ENCODE data around the gene ZDHHC6.
"Not testable (repeated sequence)": the region's sequence is repeated elsewhere in the genome, so short reads cannot be mapped to it uniquely, and the experiment has no call there.

The ZDHHC6 gene

GRCh38 chr10:112446855-112447619 lies at the start of gene ZDHHC6, which contains the start of gene VTI1A:
Gene ZDHHC6 (minus strand): TSS chr10:112446914. CDS start chr10:112445436, 1,478 bp downstream.
Gene VTI1A (plus strand): TSS chr10:112447215. CDS start chr10:112447374, 159 bp downstream.
- H3K27me3 Mint-ChIP-seq (ENCODE audit: low read depth): no peaks in the 10 kb centered on the region
- H3K27ac Mint-ChIP-seq: peak within 1 kb of the TSS; percentile 91
- no peaks in the 10 kb centered on the region for H3K9me3 Mint-ChIP-seq
- H3K4me1 Mint-ChIP-seq (ENCODE audit: low read depth): peaks cover 36% of the 10 kb centered on the region
- H3K36me3 Mint-ChIP-seq (ENCODE audit: low read depth): peaks cover 24% of the 10 kb centered on the region
- peak within 1 kb of the TSS; percentile 96 for H3K4me3 Mint-ChIP-seq

DNA sequence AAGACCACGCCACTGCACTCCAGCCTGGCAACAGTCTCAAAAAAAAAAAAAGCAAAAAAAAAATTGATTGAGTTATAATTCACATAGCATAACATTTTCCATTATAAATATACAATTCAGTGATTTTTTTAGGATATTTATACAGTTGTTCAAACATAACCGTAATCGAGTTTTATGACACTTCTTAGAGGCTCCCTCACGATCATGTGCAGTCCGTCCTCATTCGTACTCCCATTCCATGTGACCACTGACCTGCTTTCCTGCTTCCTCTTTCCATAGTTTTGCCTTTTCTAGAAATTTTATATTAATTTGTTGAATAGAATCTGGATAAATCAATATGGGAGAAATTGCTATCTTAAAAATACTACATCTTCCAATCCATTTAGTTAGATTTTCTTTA lies 46.0 kb upstream of the ZDHHC6 start:
- Mint-ChIP-seq H3K27me3 (ENCODE audit: low read depth) (no peaks in the 10 kb centered on the region), H3K4me1 (ENCODE audit: low read depth) (peaks cover 2% of the 10 kb centered on the region), H3K9me3 (no peaks in the 10 kb centered on the region), H3K4me3 (no peak overlapping the region), H3K27ac (no peak overlapping the region), H3K36me3 (ENCODE audit: low read depth) (no peaks in the 10 kb centered on the region)

- no peak overlapping the region for H3K27ac Mint-ChIP-seq
- no peaks in the 10 kb centered on the region for H3K36me3 Mint-ChIP-seq (ENCODE audit: low read depth)
- H3K4me1 Mint-ChIP-seq (ENCODE audit: low read depth): peaks cover 2% of the 10 kb centered on the region
- H3K9me3 Mint-ChIP-seq: no peaks in the 10 kb centered on the region
- H3K27me3 Mint-ChIP-seq (ENCODE audit: low read depth): no peaks in the 10 kb centered on the region
- no peak overlapping the region for H3K4me3 Mint-ChIP-seq
Measured at GRCh38 chr10:112491144-112491543, 44.4 kb upstream of the ZDHHC6 start.

DNA sequence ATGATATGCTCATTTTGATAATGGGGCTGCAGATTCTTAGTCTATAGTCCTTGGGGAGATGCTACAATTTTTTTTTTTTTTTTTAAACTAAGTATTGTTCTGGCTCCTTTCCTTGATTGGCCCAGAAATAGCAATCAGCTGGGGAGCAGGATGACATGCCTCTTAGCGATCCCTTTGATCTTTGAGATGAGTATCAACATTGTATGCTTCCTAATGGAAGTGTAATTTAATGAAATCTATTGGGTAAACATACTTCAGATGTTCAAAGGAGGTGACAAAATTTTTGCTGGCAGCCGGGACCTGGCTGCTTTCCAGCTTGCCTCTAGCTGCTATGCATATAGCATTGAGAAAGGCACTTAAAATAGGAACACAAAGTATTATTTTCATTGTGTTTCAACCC lies 43.8 kb upstream of the ZDHHC6 start:
- Mint-ChIP-seq H3K4me1 (ENCODE audit: low read depth) (peaks cover 2% of the 10 kb centered on the region), H3K27ac (no peak overlapping the region), H3K9me3 (no peaks in the 10 kb centered on the region), H3K27me3 (ENCODE audit: low read depth) (no peaks in the 10 kb centered on the region), H3K4me3 (no peak overlapping the region), H3K36me3 (ENCODE audit: low read depth) (no peaks in the 10 kb centered on the region)

DNA sequence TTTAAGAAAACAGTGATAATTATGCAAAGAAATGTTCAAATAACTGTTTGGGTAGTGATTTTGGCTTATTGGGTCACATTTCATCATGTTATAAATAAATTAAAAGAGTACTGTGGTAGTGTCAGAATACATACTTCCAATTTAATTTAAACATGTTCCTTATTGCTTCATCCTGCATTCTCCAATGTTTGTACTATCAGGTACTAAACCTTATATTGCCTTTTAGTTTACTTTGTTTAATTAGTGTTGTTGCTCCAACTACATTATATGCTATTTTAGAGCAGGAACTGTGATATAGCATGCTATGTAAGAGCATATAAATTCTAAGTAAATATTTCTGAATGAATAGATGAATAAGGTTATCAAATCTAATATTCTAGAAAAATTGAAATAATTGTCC lies 41.2 kb upstream of the ZDHHC6 start:
- no peaks in the 10 kb centered on the region for H3K36me3 Mint-ChIP-seq (ENCODE audit: low read depth)
- H3K9me3 Mint-ChIP-seq: no peaks in the 10 kb centered on the region
- peaks cover 2% of the 10 kb centered on the region for H3K4me1 Mint-ChIP-seq (ENCODE audit: low read depth)
- H3K27me3 Mint-ChIP-seq (ENCODE audit: low read depth): no peaks in the 10 kb centered on the region
- H3K27ac Mint-ChIP-seq: no peak overlapping the region
- H3K4me3 Mint-ChIP-seq: no peak overlapping the region

DNA sequence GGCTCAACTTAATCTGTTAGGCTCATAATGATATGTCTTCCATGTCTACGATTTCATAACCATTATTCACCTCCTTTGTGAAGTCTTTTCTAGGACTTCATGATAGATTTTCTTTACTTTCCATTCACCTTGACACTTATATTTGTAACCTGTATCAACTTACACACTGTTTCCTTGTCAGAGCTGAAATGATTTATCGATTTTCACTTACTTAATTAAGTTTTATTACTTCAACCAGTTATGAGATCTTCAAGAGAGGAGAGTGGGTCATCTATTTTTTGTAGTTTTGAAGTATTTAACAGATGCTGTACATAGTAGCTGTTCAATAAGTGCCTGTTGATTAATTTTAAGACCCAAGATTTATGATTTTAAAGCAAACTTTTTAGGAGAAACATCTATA lies 37.7 kb upstream of the ZDHHC6 start:
- Mint-ChIP-seq H3K27me3 (ENCODE audit: low read depth) (no peaks in the 10 kb centered on the region), H3K27ac (no peak overlapping the region), H3K9me3 (no peaks in the 10 kb centered on the region), H3K4me1 (ENCODE audit: low read depth) (peaks cover 5% of the 10 kb centered on the region), H3K36me3 (ENCODE audit: low read depth) (no peaks in the 10 kb centered on the region), H3K4me3 (no peak overlapping the region)

DNA sequence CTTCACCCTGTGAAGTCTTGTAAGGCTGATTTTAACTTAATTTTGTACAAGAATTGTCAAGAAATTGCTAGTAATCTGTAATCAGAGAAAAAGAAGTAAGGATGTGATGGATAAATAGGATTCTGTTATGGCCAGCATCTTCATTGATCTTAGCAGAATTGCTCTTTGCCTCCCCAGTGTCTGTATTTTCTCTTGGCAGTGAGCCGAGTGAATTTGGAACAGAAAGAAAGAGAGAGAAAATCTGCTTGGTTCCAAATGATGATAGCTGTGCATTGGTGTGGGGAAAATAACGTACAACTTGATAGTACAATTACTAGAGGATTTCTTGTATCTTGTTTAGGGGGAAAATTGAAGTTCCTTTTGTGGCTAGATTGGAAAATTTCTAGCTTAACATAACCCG lies 34.9 kb upstream of the ZDHHC6 start:
- no peaks in the 10 kb centered on the region for H3K36me3 Mint-ChIP-seq (ENCODE audit: low read depth)
- no peaks in the 10 kb centered on the region for H3K9me3 Mint-ChIP-seq
- H3K27ac Mint-ChIP-seq: no peak overlapping the region
- no peaks in the 10 kb centered on the region for H3K27me3 Mint-ChIP-seq (ENCODE audit: low read depth)
- peaks cover 5% of the 10 kb centered on the region for H3K4me1 Mint-ChIP-seq (ENCODE audit: low read depth)
- no peak overlapping the region for H3K4me3 Mint-ChIP-seq

GRCh38 chr10:112475575-112476218 lies 29.0 kb upstream of the ZDHHC6 start:
- no peak overlapping the region for H3K27ac Mint-ChIP-seq
- H3K4me3 Mint-ChIP-seq: no peak overlapping the region
- no peaks in the 10 kb centered on the region for H3K27me3 Mint-ChIP-seq (ENCODE audit: low read depth)
- H3K36me3 Mint-ChIP-seq (ENCODE audit: low read depth): no peaks in the 10 kb centered on the region
- peaks cover 7% of the 10 kb centered on the region for H3K4me1 Mint-ChIP-seq (ENCODE audit: low read depth)
- H3K9me3 Mint-ChIP-seq: no peaks in the 10 kb centered on the region

DNA sequence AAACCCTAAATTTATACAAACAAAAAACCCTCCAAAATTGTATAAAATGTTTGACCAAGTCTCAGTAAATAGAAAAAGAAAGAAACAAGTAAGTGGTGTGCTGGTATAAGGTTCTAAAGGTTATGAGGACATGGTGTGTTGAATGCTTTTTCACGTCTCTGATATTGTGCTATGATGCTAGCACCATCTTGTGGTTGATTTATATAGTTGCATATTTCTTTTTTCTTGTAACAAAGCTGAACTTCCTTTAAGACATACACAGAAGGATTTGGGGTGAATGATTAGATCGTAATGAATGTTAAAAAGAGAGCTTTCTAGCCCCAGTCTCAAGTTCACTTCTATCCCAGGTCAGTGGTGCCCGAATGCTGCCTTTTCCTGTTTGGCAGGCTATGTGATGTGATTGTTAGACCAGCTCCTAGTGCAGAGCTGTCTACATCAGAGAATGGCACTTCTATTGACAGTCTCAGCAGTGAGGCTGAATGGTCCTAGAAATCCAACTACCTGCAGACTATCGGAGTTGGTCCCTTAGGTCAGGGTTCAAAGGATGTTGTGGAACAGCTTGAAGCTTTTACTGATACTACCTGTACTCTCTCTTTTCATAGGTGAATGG lies 25.3 kb upstream of the ZDHHC6 start:
- Mint-ChIP-seq H3K36me3 (ENCODE audit: low read depth) (peaks cover 2% of the 10 kb centered on the region), H3K4me3 (no peak overlapping the region), H3K27ac (no peak overlapping the region), H3K9me3 (no peaks in the 10 kb centered on the region), H3K4me1 (ENCODE audit: low read depth) (peaks cover 4% of the 10 kb centered on the region), H3K27me3 (ENCODE audit: low read depth) (no peaks in the 10 kb centered on the region)

- H3K36me3 Mint-ChIP-seq (ENCODE audit: low read depth): peaks cover 18% of the 10 kb centered on the region
- no peaks in the 10 kb centered on the region for H3K9me3 Mint-ChIP-seq
- peaks cover 5% of the 10 kb centered on the region for H3K4me1 Mint-ChIP-seq (ENCODE audit: low read depth)
- no peak overlapping the region for H3K27ac Mint-ChIP-seq
- H3K4me3 Mint-ChIP-seq: no peak overlapping the region
- H3K27me3 Mint-ChIP-seq (ENCODE audit: low read depth): no peaks in the 10 kb centered on the region
Measured at GRCh38 chr10:112467541-112468075, 20.9 kb upstream of the ZDHHC6 start.

DNA sequence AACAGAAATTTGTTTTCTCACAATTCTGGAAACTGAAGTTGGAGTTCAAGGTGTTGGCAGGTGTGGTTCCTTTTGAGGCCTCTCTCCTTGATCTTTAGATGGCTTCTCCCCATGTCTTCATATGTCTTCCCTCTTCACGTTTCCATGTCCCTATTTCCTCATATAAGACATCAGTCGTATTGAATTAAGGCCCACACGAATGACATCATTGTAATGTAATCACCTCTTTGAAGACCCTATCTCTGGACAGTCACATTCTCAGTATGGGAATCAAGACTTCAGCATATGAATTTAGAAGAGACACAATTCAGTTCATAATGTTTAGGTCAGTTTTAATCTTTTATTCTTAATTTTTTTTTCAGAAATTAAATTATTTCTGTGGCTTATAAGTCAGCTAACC lies 20.1 kb upstream of the ZDHHC6 start:
- H3K9me3 Mint-ChIP-seq: no peaks in the 10 kb centered on the region
- no peak overlapping the region for H3K27ac Mint-ChIP-seq
- peaks cover 2% of the 10 kb centered on the region for H3K4me1 Mint-ChIP-seq (ENCODE audit: low read depth)
- H3K27me3 Mint-ChIP-seq (ENCODE audit: low read depth): no peaks in the 10 kb centered on the region
- no peak overlapping the region for H3K4me3 Mint-ChIP-seq
- H3K36me3 Mint-ChIP-seq (ENCODE audit: low read depth): peaks cover 20% of the 10 kb centered on the region

DNA sequence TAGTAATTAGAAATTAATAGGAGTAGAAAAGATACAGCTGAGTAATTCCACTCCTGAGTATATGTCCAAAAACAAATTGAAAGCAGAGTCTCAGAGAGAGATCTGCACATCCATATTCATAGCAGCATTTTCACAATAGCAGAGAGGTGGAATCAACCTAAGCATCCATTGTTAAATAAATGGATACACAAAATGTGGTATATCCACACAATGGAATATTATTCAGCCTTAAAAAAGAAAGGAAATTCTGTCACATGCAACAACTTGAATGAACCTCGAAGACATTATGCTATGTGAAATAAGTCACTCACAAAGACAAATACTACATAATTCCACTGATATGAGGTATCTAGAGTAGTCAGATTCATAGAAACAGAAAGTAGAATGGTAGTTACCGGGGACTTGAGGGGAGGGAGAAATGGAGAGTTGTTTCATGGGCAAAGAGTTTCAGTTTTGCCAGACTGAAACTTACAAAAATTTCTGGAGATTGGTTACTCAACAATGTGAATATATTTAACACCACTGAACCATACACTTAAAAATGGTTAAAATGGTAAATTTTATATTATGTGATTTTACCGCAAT lies 18.7 kb upstream of the ZDHHC6 start:
- Mint-ChIP-seq H3K4me1 (ENCODE audit: low read depth) (peaks cover 1% of the 10 kb centered on the region), H3K36me3 (ENCODE audit: low read depth) (peaks cover 22% of the 10 kb centered on the region), H3K9me3 (no peaks in the 10 kb centered on the region), H3K4me3 (no peak overlapping the region), H3K27ac (no peak overlapping the region), H3K27me3 (ENCODE audit: low read depth) (no peaks in the 10 kb centered on the region)

DNA sequence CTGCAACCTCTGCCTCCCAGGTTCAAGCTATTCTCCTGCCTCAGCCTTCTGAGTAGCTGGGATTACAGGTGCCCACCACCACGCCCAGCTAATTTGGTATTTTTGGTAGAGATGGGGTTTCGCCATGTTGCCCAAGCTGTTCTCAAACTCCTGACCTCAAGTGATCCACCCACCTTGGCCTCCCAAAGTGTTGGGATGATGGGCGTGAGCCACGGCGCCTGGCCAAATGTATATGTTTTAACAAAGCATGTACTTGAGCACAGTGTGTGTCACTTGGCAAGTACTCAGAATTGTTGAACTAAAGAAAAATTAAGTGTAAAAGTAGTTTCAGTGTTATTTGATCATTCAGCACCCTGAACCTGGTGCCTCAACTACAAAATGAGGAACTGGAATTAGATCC lies 17.4 kb upstream of the ZDHHC6 start:
- H3K4me1 Mint-ChIP-seq (ENCODE audit: low read depth); H3K4me3 Mint-ChIP-seq; H3K27ac Mint-ChIP-seq; H3K9me3 Mint-ChIP-seq; H3K27me3 Mint-ChIP-seq (ENCODE audit: low read depth): not testable (repeated sequence)
- H3K36me3 Mint-ChIP-seq (ENCODE audit: low read depth): peaks cover 23% of the 10 kb centered on the region

DNA sequence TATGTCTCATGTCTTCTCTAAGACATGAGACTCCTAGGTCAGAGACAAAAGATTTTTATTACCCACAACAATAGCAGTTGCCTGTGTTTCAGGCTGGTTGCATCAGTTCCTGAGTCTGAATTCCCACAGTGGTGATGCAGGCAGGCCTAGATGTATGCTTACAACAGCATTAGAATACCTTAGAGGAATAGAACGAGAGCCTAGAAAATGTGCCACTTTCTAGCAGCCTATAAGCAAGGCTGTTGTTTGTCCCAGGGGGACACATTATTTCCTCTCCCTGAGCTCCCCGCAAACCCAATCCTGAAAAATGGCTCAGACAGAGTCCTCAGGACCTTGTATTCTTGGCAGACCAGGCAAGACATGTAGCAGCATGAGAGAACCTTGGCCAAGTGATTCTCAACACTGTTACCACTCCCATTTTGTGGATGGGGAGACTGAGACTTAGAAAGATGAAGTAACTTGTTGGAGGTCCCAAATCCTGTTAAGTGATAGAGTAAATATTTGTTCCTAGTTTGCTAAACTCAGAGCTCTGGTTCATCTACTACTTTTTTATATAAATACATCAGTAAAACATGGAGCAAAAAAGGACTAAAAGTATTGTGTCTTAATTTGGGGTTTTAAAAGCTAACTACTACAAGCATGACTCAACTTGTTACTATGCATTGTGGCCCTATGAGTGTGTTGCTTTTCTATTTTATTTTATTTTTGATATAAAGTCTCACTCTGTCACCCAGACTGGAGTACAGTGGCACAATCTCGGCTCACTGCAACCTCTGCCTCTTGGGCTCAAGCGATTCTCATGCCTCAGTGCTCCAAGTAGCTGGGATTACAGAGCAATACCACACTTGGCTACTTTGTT lies 14.5 kb upstream of the ZDHHC6 start:
- no peaks in the 10 kb centered on the region for H3K9me3 Mint-ChIP-seq
- H3K4me3 Mint-ChIP-seq: no peak overlapping the region
- no peaks in the 10 kb centered on the region for H3K27me3 Mint-ChIP-seq (ENCODE audit: low read depth)
- peaks cover 18% of the 10 kb centered on the region for H3K36me3 Mint-ChIP-seq (ENCODE audit: low read depth)
- peaks cover 1% of the 10 kb centered on the region for H3K4me1 Mint-ChIP-seq (ENCODE audit: low read depth)
- peak overlapping the region; percentile 16 for H3K27ac Mint-ChIP-seq

All from T-helper 1 cell treated with Interleukin-12 subunit alpha and Interleukin-12 subunit beta and Interleukin-4 antibody, amounts not matched to agents 30 μg/mL and 1 μg/mL, for 36 hours (primary cell).